Measurements from ENCODE around the gene ARVCF. TPM values are rescaled to one million over a fixed set of nuclear protein-coding genes. Genes with fewer than 3 reads are reported as not detected.

Gene ARVCF
- total RNA-seq, 4 donors from 2014 or later = 34.5 to 123 (median 111) TPM

GRCh38 chr22:19965771-19966709, 50.6 kb downstream of the ARVCF start:
- peak overlapping the region; percentile 18 to 62 (median 55) for H3K27ac ChIP-seq
- peaks cover 0 to 11% of the 10 kb centered on the region in 2 donors for H3K36me3 ChIP-seq
- peaks cover 17 to 19% of the 10 kb centered on the region in 2 donors for H3K4me1 ChIP-seq
- TF ChIP-seq POLR2A (IDR thresholded peaks at IDR 0.05) (no peak), CTCF (IDR thresholded peaks at IDR 0.05) (peak in 3 of 6 experiments; percentile 4 to 12 (median 12))
- no peak overlapping the region for H3K4me3 ChIP-seq (replicated peaks in 1 of 3)
- intact Hi-C loops (cut with DNase I) = no loop called here
- no peaks in the 10 kb centered on the region for H3K27me3 ChIP-seq
- 61 to 70% methylated on average over 10 of the region's 10 CpGs for WGBS, 2 donors
- no peaks in the 10 kb centered on the region for H3K9me3 ChIP-seq
- DNase-seq = peak; percentile 54 to 71

GRCh38 chr22:19964701-19965386, 51.8 kb downstream of the ARVCF start:
- Histone ChIP-seq H3K36me3 (peaks cover 0 to 11% of the 10 kb centered on the region in 2 donors), H3K4me1 (peaks cover 17 to 21% of the 10 kb centered on the region in 2 donors), H3K27me3 (no peaks in the 10 kb centered on the region), H3K9me3 (no peaks in the 10 kb centered on the region), H3K27ac (peak overlapping the region; percentile 18 to 62 (median 55)), H3K4me3 (replicated peaks in 1 of 3) (no peak overlapping the region)
- 85 to 86% methylated on average over 10 to 15 of the region's 15 CpGs for WGBS, 2 donors
- TF ChIP-seq CTCF (IDR thresholded peaks at IDR 0.05) = no peak
- no peak for DNase-seq
- intact Hi-C loops (cut with DNase I) = no loop called here

GRCh38 chr22:19963863-19964642, 52.6 kb downstream of the ARVCF start:
- Histone ChIP-seq H3K4me3 (replicated peaks in 1 of 3) (no peak overlapping the region), H3K4me1 (peaks cover 23 to 27% of the 10 kb centered on the region in 2 donors), H3K36me3 (peaks cover 0 to 4% of the 10 kb centered on the region in 2 donors), H3K27me3 (no peaks in the 10 kb centered on the region), H3K27ac (peak overlapping the region in 1 of 3 donors; percentile 62), H3K9me3 (no peaks in the 10 kb centered on the region)
- TF ChIP-seq POLR2A (IDR thresholded peaks at IDR 0.05) (no peak), CTCF (IDR thresholded peaks at IDR 0.05) (no peak)
- DNase-seq = peak in 1 of 2 donors; percentile 39
- 83 to 89% methylated on average over 8 to 10 of the region's 12 CpGs for WGBS, 2 donors
- intact Hi-C loops (cut with DNase I) = no loop called here

- H3K36me3 ChIP-seq = peaks cover 0 to 4% of the 10 kb centered on the region in 2 donors
- TF ChIP-seq CTCF (IDR thresholded peaks at IDR 0.05) (no peak), POLR2A (IDR thresholded peaks at IDR 0.05) (peak in 1 of 2 donors; percentile 45)
- peaks cover 29 to 33% of the 10 kb centered on the region in 2 donors for H3K4me1 ChIP-seq
- DNase-seq = peak; percentile 96 to 97
- H3K4me3 ChIP-seq (replicated peaks in 1 of 3) = no peak overlapping the region
- H3K27ac ChIP-seq = peak overlapping the region; percentile 71 to 95 (median 89)
- intact Hi-C loops (cut with DNase I) = no loop called here
- 47 to 56% methylated on average over 8 to 19 of the region's 30 CpGs for WGBS, 2 donors
- H3K27me3 ChIP-seq = no peaks in the 10 kb centered on the region
- no peaks in the 10 kb centered on the region for H3K9me3 ChIP-seq
Observed at GRCh38 chr22:19962909-19963806, 53.5 kb downstream of the ARVCF start.
